PC-3 (cell line): ENCODE results near the gene MPIG6B.

ENCODE experiments used
- EZH2 ChIP-seq: fragments of 300-600 bp; sonication (generic); IDR thresholded peaks from one replicate; pipeline ENCODE4 v1.6.1; 2017; ENCODE audit warnings: antibody characterized with exemption, mild to moderate bottlenecking, low read length; ENCODE audit not compliant: unreplicated experiment
- TF ChIP-seq, protein P1 (sequence below): fragments of 300-600 bp; sonication (generic); conservative IDR thresholded peaks from 2 replicates; pipeline ENCODE4 v1.5.1; 2017; ENCODE audit warnings: antibody characterized with exemption, low read depth, mild to moderate bottlenecking, low read length

DNA sequence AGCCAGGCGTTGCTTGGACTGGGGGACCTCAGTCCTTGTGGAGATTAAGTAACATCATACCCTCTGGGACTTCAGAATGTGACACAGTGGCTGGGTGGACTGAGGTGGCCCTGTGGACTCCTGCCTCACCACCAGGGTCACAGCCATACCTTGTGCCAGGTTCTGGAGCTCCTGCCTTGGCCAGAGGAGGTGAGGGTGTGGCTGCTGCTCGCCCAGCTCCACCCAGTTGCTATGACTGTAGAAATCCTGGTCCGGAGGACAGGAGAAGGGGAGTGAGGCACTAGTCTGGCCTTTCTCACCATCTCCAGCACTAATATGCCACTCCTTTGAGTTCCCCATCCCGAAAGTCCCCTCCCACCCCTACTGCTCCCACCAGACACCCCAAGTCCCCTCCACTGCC lies 52.0 kb downstream of the MPIG6B start:
- TF ChIP-seq, protein P1, sequence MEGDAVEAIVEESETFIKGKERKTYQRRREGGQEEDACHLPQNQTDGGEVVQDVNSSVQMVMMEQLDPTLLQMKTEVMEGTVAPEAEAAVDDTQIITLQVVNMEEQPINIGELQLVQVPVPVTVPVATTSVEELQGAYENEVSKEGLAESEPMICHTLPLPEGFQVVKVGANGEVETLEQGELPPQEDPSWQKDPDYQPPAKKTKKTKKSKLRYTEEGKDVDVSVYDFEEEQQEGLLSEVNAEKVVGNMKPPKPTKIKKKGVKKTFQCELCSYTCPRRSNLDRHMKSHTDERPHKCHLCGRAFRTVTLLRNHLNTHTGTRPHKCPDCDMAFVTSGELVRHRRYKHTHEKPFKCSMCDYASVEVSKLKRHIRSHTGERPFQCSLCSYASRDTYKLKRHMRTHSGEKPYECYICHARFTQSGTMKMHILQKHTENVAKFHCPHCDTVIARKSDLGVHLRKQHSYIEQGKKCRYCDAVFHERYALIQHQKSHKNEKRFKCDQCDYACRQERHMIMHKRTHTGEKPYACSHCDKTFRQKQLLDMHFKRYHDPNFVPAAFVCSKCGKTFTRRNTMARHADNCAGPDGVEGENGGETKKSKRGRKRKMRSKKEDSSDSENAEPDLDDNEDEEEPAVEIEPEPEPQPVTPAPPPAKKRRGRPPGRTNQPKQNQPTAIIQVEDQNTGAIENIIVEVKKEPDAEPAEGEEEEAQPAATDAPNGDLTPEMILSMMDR: no peak
- no peak for TF ChIP-seq EZH2
